HG03095 (cell line): ENCODE results near the gene IGHMBP2.
"Not testable (repeated sequence)": the region's sequence is repeated elsewhere in the genome, so short reads cannot be mapped to it uniquely, and the experiment has no call there.

Experiments used
- ATAC-seq: cut with Tn5 transposase; IDR thresholded peaks from one replicate; pipeline ENCODE4 v1.9.1; 2021; ENCODE audit warnings: moderate library complexity; ENCODE audit not compliant: unreplicated experiment

IGHMBP2 gene

DNA sequence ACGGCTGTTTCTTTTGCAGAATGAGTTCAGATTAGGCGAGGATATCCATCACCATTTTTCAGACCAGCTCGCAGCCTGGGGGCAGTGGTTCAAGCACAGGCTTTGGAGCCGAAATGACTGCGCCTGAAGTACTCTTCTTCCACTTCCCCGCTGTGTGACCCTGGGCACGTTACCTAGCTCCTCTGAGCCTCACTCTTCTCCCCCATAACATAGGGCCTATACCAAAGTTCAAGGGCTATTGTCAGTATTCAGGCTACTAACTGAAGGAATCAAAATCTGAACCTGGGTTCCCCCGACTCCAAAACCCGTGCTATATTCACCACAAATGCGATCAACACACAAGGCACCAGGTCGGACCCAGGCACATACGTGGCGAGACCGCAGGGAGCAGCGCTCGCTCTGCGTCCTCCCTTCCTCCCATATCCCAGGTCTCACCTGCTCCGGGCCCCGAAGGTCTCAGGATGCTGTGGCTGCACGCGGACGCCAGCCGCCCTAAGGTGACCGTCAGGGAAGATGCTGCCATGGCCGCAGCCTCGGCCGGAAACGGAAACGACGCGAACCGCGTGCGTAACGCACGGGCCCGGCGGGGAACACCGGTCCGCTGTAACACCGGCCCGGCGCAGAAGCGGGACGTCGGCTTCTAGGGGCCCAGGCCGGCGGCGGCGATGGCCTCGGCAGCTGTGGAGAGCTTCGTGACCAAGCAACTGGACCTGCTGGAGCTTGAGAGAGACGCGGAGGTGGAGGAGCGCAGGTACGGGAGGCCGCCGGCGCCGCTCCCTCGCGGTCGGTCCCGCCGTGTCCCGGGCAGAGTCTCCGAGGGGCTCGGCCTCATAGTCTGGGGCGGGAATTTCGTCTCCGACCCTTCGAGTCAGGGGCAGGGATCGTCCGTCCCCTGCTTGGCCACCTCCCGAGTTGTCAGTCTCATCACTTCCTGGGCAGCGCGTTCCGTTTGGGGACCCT lies at the start of gene IGHMBP2, which contains the start of gene MRPL21:
Gene IGHMBP2 (plus strand): TSS at position 604 of the 960 bp plus-strand sequence. CDS start 62 bp downstream, at position 666.
Gene MRPL21 (minus strand): TSS at position 545 of the 960 bp plus-strand sequence. CDS start 22 bp downstream, at position 523.
- peak; percentile 73 for ATAC-seq

DNA sequence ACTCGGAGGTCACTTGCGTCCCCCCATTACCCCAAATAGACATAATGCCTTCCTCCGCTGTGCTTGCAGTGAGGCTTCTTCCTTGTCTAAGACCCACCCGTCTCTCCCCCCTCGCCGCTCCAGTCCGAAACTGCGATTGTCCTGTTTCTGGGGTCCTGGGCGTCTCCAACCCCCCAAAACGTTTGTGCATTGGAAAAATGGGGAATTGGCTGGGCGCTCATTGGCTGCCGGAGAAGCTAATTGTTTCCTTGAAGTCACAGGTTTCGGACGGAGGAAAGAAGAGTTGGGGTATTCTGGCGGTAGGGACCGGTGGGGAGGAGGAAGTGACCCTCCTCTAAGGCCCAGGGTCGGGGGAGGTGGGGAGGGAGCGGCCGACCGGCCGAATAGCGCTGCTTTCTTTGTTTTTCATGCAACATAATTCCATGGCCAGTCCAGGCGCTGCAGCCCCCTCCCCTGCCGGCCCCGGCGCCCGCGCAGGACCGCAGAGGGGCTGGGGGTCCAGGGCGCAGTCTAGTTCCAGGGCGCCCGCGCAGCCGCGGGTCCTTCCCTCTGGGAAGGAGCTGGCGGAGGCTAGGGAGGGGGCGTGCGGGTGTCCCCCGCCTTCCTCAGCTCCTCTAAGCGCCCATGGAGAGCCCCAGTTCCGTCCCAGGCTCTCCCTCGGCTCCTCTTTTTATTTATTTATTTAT lies 49.3 kb upstream of the IGHMBP2 start:
- ATAC-seq, result no peak

DNA sequence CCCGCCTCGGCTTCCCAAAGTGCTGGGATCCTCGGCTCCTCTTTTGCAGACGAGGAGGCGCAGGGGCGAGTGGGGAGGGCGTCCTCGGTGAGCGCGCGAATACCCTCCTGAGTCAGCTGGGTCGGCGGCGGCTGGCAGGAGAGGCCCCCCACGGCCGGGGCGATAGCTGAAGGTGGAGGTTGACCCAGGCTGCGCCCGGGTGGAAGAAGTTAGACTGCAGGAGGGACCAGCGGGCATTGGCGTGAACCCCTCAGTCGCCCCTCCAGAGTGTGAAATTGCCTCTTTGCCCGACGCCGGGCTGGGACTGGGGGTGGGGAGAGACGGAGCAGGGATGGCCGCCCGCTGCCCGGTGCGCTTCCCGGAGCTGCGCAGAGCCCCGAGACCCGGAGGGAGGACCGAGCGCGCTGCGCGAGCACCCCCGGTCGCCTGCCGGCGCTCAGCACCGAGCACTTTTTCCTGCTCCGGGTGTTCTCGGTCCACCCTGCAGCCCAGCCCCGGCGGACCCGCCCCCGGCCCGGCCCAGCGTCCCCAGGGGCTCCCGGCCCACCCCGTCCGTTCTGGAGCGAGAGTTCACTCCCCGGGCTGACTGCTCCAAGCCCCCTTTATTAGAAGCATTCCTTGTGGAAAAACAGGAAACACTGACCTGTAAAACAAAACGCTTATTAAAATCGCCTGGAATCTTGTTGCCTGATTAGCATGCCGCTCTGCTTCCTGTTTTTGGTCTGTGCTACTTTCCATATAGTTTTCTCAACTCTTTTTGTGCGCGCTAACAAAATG lies 48.3 kb upstream of the IGHMBP2 start:
- no peak for ATAC-seq

DNA sequence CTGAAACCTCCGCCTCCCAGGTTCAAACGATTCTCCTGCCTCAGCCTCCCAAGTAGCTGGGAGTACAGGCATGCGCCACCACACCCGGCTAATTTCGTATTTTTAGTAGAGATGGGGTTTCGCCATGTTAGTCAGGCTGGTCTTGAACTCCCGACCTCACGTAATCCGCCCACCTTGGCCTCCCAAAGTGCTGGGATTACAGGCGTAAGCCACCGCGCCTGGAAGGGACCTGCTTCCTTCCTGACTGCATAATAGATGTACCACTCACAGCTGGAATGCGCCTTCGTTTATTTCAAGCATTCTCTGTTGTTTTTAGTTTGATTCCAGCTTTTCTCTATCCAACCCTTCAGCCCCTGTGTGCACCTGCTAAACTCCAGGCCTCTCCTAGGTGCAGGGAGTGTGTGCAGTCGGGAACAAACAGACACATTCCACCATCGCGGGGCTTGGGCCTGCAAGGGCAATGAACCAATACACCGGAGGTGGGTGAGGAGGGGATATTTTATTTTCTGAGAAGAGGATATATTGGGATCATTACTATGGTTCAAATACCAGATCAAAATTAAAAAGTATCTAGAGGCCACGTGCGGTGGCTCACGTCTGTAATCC lies 47.2 kb upstream of the IGHMBP2 start:
- not testable (repeated sequence) for ATAC-seq

DNA sequence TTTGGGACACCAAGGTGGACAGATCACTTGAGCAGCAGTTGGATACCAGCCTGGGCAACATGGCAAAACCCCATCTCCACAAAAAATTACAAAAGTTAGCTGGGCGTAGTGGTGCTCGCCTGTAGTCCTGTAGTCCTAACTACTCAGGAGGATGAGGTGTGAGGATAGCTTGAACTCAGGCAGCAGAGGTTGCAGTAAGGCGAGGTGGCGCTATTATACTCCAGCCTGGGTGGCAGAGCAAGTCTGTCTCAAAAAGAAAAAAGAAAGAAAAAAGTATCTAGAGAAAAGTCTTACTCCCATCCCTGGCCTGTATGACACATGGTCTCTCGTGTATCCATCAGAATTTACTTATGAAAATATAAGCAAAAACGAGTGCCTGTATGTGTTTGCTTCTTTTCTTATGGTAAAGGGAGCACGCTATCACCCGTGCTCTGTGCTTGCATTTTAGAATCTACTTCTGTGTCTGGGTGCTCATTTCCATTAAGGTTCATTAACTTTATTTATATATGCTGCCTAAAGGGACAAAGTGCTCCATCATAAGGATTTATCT lies 46.6 kb upstream of the IGHMBP2 start:
- no peak for ATAC-seq

DNA sequence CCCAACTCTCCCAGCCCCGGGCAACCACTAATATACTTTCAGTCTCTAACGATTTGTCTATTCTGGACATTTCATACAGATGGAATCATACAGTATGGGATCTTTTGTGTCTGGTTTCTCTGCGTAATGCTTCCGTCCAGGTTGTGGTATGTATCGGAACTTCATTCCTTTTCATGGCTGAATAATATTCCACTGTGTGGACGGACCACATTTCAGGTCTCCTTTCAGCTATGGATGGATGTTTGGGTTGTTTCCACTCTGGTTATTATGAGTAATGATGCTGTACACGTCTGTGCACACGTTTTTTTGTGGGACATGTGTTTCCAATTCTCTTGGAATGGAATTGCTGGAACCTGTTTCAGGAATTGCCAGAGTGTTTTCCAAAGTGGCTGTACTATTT lies 44.6 kb upstream of the IGHMBP2 start:
- no peak for ATAC-seq

DNA sequence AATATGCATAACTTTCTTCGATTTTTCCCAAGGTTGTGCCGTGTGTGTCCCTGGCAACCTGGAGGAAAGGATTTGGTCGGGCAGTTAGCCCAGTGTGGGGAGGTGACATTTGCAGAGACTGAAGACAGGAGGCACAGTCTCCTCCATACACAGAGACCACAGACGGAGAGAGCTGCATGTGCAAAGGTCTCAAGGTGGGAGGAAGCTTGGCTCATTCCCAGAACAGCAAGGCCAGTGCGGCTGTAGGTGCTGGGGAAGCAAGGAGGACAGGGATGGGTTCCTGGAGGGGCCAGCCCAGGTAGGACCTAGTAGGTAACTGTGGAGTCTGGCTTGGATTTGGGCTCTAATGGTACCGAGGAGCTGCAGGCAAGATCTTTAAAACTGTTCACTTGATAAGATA lies 41.3 kb upstream of the IGHMBP2 start:
- ATAC-seq, result no peak

DNA sequence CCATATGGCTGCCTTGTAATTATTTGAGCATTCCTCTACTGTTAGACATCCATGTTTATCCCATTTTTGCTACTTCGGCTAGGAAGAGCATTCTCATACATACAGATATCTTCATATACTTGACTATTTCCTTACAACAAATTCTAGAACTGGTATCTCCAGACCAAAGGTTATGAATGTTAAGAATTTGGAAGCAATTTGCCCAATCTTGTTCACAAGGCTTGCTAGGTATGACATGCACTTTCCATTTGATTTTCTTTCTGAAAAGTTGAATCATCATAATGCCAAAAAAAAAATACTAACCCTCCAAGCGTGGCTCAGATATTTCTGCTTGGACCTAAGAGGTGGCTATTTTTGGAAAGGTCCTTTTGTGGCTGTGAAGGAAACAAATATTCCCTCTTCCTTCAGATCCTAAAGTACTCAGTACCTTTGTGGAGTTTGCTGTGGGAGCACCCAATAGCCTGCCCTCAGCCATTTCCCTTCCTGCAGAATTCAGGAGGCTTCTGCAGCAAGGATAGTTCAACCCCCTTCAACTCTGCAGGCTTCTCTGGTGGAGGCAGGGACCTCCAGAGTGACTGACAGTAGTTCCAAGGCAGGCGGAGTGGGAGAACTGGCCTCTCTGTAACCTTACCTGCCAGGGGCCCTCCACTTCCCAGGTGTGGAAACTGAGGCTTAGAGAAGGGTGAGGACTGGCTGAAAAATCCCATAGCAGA lies 40.0 kb upstream of the IGHMBP2 start:
- no peak for ATAC-seq

DNA sequence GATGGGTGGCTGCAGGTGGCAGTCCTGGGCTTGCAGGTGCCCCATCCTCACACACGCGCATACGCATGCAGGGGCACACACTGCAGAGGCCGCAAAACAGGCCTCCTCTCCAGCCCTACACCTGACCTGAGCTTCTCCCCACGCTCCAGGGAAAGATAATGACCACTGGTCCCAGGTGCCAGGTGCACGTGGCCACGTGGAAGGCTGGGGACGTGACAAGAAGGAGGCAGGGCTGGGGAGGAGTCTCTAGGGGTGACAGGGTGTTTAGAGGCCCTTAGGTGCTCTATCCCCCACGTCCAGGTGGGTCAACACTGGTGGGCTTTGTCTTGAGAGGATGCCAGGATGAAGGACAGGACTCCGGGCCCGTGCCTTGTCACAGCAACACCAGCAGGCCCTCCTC lies 38.5 kb upstream of the IGHMBP2 start:
- no peak for ATAC-seq

DNA sequence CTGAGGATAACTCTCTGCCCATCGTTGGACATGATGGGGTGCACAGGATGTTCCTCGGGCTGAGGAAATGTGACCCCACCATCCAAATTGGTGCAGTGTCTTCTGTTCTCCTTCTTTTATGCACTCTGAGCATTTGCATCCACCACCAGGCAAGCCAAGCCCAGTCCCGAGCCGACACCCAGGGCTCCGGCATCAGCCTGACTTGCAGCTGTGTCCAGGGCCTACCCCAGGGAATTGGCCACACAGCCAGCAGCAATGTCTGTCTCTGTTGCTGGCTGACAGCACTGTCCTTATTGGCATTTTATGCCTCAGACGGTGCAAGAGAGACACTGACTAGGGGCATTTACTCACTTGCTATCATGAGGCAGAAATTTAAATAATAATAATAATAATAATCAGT lies 36.6 kb upstream of the IGHMBP2 start:
- no peak for ATAC-seq

DNA sequence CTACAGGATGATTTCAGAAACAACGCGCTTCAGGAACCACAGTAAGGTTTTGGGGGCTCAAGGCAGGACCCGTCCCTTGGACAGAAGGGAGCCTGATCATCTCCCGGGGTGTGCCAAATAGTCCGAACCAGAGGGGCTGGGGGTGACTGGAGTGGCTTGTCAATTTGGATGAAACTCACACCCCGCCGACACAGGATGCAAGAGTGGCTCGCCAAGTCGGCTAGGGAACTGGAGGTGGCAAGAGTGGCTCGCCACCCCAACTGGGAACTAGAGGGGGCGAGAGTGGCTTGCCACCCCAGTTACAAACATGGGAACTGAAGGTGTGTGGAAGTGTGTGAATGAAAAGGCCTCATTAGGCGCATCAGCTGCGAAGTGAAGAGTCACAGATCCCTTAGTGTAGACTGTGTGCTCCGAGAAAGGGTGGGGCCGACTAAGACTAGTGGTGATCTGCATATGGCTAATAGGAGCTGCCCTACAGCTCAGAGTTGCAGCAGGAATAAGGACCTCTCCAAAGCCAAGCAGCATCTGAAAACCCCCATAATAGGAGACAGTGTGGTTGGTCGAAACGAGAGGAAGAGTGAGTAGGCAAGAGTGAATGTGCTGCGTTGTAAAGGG lies 35.4 kb upstream of the IGHMBP2 start:
- no peak for ATAC-seq

DNA sequence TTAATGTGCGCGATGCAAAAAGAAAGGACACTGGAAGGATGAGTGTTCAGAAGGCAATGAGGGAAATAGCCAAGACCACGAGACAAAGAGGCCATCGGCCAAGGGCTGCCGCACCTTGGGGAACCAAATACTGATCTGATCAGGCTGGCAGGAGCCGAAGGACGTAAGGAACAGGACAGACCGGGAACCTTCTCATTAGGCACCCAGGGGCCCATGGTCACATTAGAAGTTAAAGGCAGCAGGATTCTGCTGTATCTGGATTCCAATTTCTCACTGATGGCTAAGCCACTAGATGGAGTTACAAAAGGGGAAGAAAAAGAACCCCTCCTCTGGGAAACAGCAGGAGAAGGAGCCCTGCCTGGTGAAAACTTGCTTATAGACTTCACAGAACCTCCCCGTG lies 33.2 kb upstream of the IGHMBP2 start:
- no peak for ATAC-seq

DNA sequence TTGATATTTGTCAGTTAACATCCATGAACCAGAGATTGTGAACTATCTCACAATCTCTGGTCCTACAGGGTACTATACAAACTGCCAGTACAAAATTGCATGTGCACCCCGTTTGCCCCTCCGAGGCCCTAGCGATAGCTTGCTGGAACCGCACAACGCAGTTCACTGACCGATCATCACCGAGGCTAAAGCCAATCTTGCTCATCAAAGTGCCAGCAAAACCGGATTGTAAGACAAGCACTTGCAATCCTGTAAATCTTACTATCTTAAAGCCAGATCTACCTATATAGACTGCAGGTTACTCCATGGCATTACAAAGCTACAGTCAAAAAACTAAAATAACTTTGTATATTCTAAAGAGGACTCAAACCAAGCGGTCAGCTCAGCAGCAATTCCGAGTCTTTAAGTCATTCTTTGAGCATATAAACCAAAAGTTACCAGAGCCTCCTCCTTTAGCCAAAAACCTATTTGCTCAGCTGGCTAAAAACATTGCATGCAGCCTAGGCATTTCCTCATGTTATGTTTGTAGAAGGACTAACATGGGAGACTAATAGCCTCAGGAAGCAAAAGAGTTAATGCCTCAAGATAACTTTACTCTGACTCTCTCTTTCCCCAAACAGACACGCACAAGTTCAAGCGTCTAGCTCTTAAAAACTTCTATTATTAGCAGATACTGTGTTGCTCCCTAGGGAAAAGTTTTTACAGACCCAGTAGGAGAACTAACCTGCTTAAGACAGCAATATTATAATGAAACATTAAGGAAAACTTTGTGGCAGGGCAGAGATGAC lies 31.3 kb upstream of the IGHMBP2 start:
- ATAC-seq, result no peak

DNA sequence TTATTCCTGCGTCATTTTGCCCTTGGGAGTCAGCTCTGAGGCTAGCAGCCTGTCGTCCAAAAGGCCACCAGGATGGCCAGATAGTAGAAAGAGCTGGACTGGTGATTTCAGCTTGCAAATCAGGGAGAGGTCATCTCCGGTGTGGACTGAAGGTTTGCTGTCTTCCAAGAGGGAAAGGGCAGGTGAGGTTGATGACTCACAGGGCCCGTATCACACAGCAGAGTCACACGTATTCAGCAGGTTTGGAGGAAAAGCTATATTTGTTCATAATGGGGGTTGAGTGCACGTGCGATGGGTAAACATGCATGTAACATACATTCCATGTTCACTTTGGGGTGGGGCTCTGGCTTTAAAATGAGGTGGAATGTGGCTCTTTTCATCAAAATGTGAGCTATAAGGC lies 25.7 kb upstream of the IGHMBP2 start:
- no peak for ATAC-seq

DNA sequence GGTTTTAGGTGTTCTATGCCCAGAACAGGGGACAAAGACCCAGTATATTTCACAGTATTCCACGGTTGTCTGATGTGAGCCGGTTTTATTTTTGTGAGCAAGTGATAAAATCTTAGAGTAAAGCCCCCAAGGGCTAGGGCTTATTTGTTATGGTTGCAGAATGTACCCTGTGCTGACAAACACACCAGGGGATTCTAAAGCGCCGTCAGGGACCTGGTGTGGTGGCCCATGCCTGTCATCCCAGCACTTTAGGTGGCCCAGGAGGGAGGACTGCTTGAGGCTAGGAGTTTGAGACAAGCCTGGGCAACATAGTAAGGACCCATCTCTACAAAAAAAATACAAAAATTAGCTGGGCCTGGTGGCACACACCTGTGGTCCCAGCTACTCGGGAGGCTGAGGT lies 22.8 kb upstream of the IGHMBP2 start:
- no peak for ATAC-seq

DNA sequence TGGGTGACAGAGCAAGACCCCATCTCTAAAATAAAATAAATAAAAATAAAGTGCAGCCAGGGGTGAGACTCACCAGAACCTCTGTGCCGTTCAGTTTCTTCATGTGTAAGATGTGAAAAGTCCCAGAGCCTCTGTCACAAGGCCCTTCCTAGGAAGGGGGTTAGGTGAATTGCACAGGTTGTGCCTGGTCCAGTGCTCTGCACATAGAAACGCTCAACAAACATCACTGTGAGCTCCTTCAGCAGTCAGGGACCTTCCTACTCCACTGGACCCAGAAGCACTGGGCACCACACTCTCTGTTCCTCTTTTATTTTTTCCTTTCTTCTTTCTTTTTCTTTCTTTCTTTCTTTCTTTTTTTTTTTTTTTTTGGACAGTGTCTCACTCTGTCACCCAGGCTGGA lies 22.4 kb upstream of the IGHMBP2 start:
- no peak for ATAC-seq

DNA sequence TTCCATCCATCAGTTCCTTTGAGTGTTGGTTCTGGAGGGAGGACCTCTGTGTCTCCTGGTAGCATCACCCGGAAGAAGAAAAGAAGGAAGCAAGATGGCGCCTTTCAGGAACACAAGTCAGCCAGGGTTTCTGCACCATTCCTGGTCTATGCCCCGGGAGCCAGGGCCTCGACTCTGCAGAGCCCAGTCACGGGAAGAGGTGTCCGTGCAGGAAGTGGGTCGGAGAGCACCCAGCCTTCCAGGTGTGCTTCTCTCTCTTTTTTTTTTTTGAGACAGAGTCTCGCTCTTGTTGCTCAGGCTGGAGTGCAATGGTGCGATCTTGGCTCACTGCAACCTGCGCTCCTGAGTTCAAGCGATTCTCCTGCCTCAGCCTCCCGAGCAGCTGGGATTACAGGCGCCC lies 21.3 kb upstream of the IGHMBP2 start:
- ATAC-seq, result no peak

DNA sequence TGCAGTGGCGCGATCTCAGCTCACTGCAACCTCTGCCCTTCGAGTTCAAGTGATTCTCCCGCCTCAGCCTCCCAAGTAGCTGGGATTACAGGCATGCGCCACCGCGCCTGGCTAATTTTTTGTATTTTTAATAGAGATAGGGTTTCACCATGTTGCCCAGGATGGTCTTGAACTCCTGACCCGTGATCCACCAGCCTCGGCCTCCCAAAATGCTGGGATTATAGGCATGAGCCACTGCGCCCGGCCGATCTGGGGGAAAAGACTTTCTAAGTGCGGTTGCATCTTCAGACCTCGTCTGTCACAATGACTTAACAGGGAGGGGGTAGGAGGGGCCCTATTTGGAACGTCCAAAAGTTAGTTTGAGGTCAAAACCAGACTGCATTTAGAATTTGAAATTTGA lies 18.9 kb upstream of the IGHMBP2 start:
- ATAC-seq, result not testable (repeated sequence)
